ENCODE results near the gene KPNA4. TPM values are rescaled to one million over a fixed set of nuclear protein-coding genes. Genes with fewer than 3 reads are reported as not detected.
"Not testable (repeated sequence)": the region's sequence is repeated elsewhere in the genome, so short reads cannot be mapped to it uniquely, and the experiment has no call there.

KPNA4 gene
- total and polyA plus RNA-seq, 5 donors from 2014 or later, result 6.9 to 55.2 (median 8.6) TPM

- peak overlapping the region in 1 of 4 donors; percentile 3 for H3K4me3 Mint-ChIP-seq
- ATAC-seq (ENCODE audit: low read depth in 2 of 2) (no peak), DNase-seq (no peak)
- H3K36me3 Mint-ChIP-seq, result no peaks in the 10 kb centered on the region
- H3K9me3 Mint-ChIP-seq, result no peaks in the 10 kb centered on the region
- no peak overlapping the region for H3K4me3 ChIP-seq (ENCODE audit: low read depth, low read length)
- H3K4me1 ChIP-seq (ENCODE audit: control insufficient read depth, insufficient read depth, low read length, poor library complexity, severe bottlenecking), result peaks cover 7% of the 10 kb centered on the region
- H3K27me3 ChIP-seq (ENCODE audit: control insufficient read depth, insufficient read depth, low read length), result no peaks in the 10 kb centered on the region
- no peak overlapping the region for H3K27ac Mint-ChIP-seq
- no peaks in the 10 kb centered on the region for H3K27me3 Mint-ChIP-seq
- H3K27ac ChIP-seq (ENCODE audit: insufficient read depth, low read length, poor library complexity, severe bottlenecking), result no peak overlapping the region
- H3K4me1 Mint-ChIP-seq, result peaks cover 36 to 53% (median 45%) of the 10 kb centered on the region in 4 donors
- H3K36me3 ChIP-seq (ENCODE audit: control insufficient read depth, insufficient read depth, low read length), result peaks cover 15% of the 10 kb centered on the region
- H3K9me3 ChIP-seq (ENCODE audit: control insufficient read depth in 2 of 2, low read length in 2 of 2), result no peaks in the 10 kb centered on the region
Measured at GRCh38 chr3:160538895-160539294, 26.5 kb downstream of the KPNA4 start.

- Mint-ChIP-seq H3K4me3 (no peak overlapping the region), H3K4me1 (peaks cover 32 to 43% (median 40%) of the 10 kb centered on the region in 4 donors), H3K27ac (no peak overlapping the region), H3K27me3 (no peaks in the 10 kb centered on the region), H3K9me3 (no peaks in the 10 kb centered on the region), H3K36me3 (no peaks in the 10 kb centered on the region)
- H3K9me3 ChIP-seq (ENCODE audit: control insufficient read depth in 2 of 2, low read length in 2 of 2), result no peaks in the 10 kb centered on the region
- no peaks in the 10 kb centered on the region for H3K27me3 ChIP-seq (ENCODE audit: control insufficient read depth, insufficient read depth, low read length)
- H3K27ac ChIP-seq (ENCODE audit: insufficient read depth, low read length, poor library complexity, severe bottlenecking), result no peak overlapping the region
- no peak for ATAC-seq (ENCODE audit: low read depth in 2 of 2)
- no peak for DNase-seq
- H3K4me1 ChIP-seq (ENCODE audit: control insufficient read depth, insufficient read depth, low read length, poor library complexity, severe bottlenecking), result peaks cover 7% of the 10 kb centered on the region
- no peak overlapping the region for H3K4me3 ChIP-seq (ENCODE audit: low read depth, low read length)
- H3K36me3 ChIP-seq (ENCODE audit: control insufficient read depth, insufficient read depth, low read length), result peaks cover 22% of the 10 kb centered on the region
Measured at GRCh38 chr3:160537729-160538128, 27.6 kb downstream of the KPNA4 start.

DNA sequence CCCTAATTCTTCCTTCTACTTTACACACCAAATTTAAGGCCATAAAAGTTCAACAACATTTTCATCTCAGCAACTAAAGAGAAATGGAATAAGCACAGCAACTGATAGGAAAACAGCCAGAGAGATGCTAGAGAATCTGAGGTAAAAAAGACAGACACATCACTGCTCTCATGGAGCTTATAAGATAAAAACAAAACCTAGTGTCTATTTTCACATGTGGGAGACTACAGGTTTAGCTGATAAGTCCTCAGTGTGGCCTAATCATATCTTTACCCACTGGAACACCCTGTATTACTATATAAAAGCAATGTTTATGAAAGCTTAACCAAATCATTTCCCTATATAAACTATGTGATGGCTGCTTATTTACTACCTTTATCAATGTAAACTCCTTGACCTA, 33.0 kb downstream of the KPNA4 start:
- Histone ChIP-seq H3K27ac (ENCODE audit: insufficient read depth, low read length, poor library complexity, severe bottlenecking) (no peak overlapping the region), H3K36me3 (ENCODE audit: control insufficient read depth, insufficient read depth, low read length) (peaks cover 57% of the 10 kb centered on the region), H3K4me3 (ENCODE audit: low read depth, low read length) (no peak overlapping the region), H3K9me3 (ENCODE audit: control insufficient read depth in 2 of 2, low read length in 2 of 2) (no peaks in the 10 kb centered on the region), H3K4me1 (ENCODE audit: control insufficient read depth, insufficient read depth, low read length, poor library complexity, severe bottlenecking) (no peaks in the 10 kb centered on the region), H3K27me3 (ENCODE audit: control insufficient read depth, insufficient read depth, low read length) (no peaks in the 10 kb centered on the region)
- H3K4me1 Mint-ChIP-seq, result peaks cover 0 to 8% (median 5%) of the 10 kb centered on the region in 4 donors
- no peak for ATAC-seq (ENCODE audit: low read depth in 2 of 2)
- no peak overlapping the region for H3K27ac Mint-ChIP-seq
- H3K36me3 Mint-ChIP-seq, result peaks cover 15% of the 10 kb centered on the region
- no peaks in the 10 kb centered on the region for H3K9me3 Mint-ChIP-seq
- DNase-seq, result no peak
- H3K4me3 Mint-ChIP-seq, result no peak overlapping the region
- H3K27me3 Mint-ChIP-seq, result no peaks in the 10 kb centered on the region

- Histone ChIP-seq H3K4me1 (ENCODE audit: control insufficient read depth, insufficient read depth, low read length, poor library complexity, severe bottlenecking) (no peaks in the 10 kb centered on the region), H3K4me3 (ENCODE audit: low read depth, low read length) (no peak overlapping the region), H3K9me3 (ENCODE audit: control insufficient read depth in 2 of 2, low read length in 2 of 2) (no peaks in the 10 kb centered on the region), H3K27me3 (ENCODE audit: control insufficient read depth, insufficient read depth, low read length) (no peaks in the 10 kb centered on the region), H3K36me3 (ENCODE audit: control insufficient read depth, insufficient read depth, low read length) (peaks cover 67% of the 10 kb centered on the region), H3K27ac (ENCODE audit: insufficient read depth, low read length, poor library complexity, severe bottlenecking) (no peak overlapping the region)
- H3K27ac Mint-ChIP-seq, result no peak overlapping the region
- H3K36me3 Mint-ChIP-seq, result peaks cover 20% of the 10 kb centered on the region
- DNase-seq (no peak), ATAC-seq (ENCODE audit: low read depth in 2 of 2) (no peak)
- H3K27me3 Mint-ChIP-seq, result no peaks in the 10 kb centered on the region
- H3K9me3 Mint-ChIP-seq, result no peaks in the 10 kb centered on the region
- H3K4me3 Mint-ChIP-seq, result no peak overlapping the region
- H3K4me1 Mint-ChIP-seq, result peaks cover 0 to 5% (median 0%) of the 10 kb centered on the region in 4 donors
Measured at GRCh38 chr3:160531311-160531710, 34.1 kb downstream of the KPNA4 start.

DNA sequence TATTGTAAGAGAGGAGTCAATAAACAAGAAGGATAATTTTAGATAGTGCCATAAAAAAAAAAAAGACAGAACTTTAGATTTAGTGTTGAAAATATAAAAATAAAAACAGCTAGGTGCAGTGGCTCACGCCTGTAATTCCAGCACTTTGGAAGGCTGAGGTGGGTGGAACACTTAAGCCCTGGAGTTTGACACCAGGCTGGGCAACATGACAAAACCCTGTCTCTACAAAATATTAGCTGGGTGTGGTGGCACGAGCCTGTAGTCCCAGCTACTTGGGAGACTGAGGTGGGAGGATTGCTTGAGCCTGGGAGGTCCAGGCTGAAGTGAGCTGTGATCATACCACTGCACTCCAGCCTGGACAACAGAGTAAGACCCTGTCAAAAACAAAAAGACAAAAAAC, 49.0 kb downstream of the KPNA4 start:
- not testable (repeated sequence) for H3K27ac Mint-ChIP-seq; H3K9me3 ChIP-seq (ENCODE audit: control insufficient read depth in 2 of 2, low read length in 2 of 2); ATAC-seq (ENCODE audit: low read depth in 2 of 2); DNase-seq; H3K27me3 ChIP-seq (ENCODE audit: control insufficient read depth, insufficient read depth, low read length); H3K4me3 Mint-ChIP-seq; H3K9me3 Mint-ChIP-seq; H3K27me3 Mint-ChIP-seq; H3K4me3 ChIP-seq (ENCODE audit: low read depth, low read length); H3K4me1 ChIP-seq (ENCODE audit: control insufficient read depth, insufficient read depth, low read length, poor library complexity, severe bottlenecking); H3K27ac ChIP-seq (ENCODE audit: insufficient read depth, low read length, poor library complexity, severe bottlenecking)
- peaks cover 43% of the 10 kb centered on the region for H3K36me3 Mint-ChIP-seq
- H3K36me3 ChIP-seq (ENCODE audit: control insufficient read depth, insufficient read depth, low read length), result peaks cover 73% of the 10 kb centered on the region
- H3K4me1 Mint-ChIP-seq, result peaks cover 4 to 10% (median 7%) of the 10 kb centered on the region in 4 donors

- no peak overlapping the region for H3K27ac ChIP-seq (ENCODE audit: insufficient read depth, low read length, poor library complexity, severe bottlenecking)
- no peaks in the 10 kb centered on the region for H3K9me3 ChIP-seq (ENCODE audit: control insufficient read depth in 2 of 2, low read length in 2 of 2)
- H3K4me3 Mint-ChIP-seq, result no peak overlapping the region
- H3K36me3 Mint-ChIP-seq, result peaks cover 47% of the 10 kb centered on the region
- H3K27ac Mint-ChIP-seq, result no peak overlapping the region
- H3K4me3 ChIP-seq (ENCODE audit: low read depth, low read length), result no peak overlapping the region
- ATAC-seq (ENCODE audit: low read depth in 2 of 2), result no peak
- H3K36me3 ChIP-seq (ENCODE audit: control insufficient read depth, insufficient read depth, low read length), result peaks cover 62% of the 10 kb centered on the region
- no peaks in the 10 kb centered on the region for H3K4me1 ChIP-seq (ENCODE audit: control insufficient read depth, insufficient read depth, low read length, poor library complexity, severe bottlenecking)
- H3K27me3 Mint-ChIP-seq, result no peaks in the 10 kb centered on the region
- peaks cover 0 to 1% (median 0%) of the 10 kb centered on the region in 7 donors for H3K9me3 Mint-ChIP-seq
- H3K27me3 ChIP-seq (ENCODE audit: control insufficient read depth, insufficient read depth, low read length), result no peaks in the 10 kb centered on the region
- DNase-seq, result no peak
- H3K4me1 Mint-ChIP-seq, result peaks cover 0 to 5% (median 0%) of the 10 kb centered on the region in 4 donors
Measured at GRCh38 chr3:160501325-160501724, 64.0 kb downstream of the KPNA4 start.

- H3K36me3 Mint-ChIP-seq, result peaks cover 38% of the 10 kb centered on the region
- H3K27me3 ChIP-seq (ENCODE audit: control insufficient read depth, insufficient read depth, low read length), result no peaks in the 10 kb centered on the region
- no peak overlapping the region for H3K4me3 ChIP-seq (ENCODE audit: low read depth, low read length)
- peaks cover 0 to 11% (median 1%) of the 10 kb centered on the region in 4 donors for H3K4me1 Mint-ChIP-seq
- peaks cover 36% of the 10 kb centered on the region for H3K36me3 ChIP-seq (ENCODE audit: control insufficient read depth, insufficient read depth, low read length)
- no peaks in the 10 kb centered on the region for H3K9me3 ChIP-seq (ENCODE audit: control insufficient read depth in 2 of 2, low read length in 2 of 2)
- no peak overlapping the region for H3K27ac Mint-ChIP-seq
- DNase-seq (no peak), ATAC-seq (ENCODE audit: low read depth in 2 of 2) (no peak)
- H3K27me3 Mint-ChIP-seq, result no peaks in the 10 kb centered on the region
- H3K27ac ChIP-seq (ENCODE audit: insufficient read depth, low read length, poor library complexity, severe bottlenecking), result no peak overlapping the region
- no peaks in the 10 kb centered on the region for H3K4me1 ChIP-seq (ENCODE audit: control insufficient read depth, insufficient read depth, low read length, poor library complexity, severe bottlenecking)
- no peak overlapping the region for H3K4me3 Mint-ChIP-seq
- peaks cover 0 to 4% (median 0%) of the 10 kb centered on the region in 7 donors for H3K9me3 Mint-ChIP-seq
Measured at GRCh38 chr3:160498202-160498601, 67.2 kb downstream of the KPNA4 start.

DNA sequence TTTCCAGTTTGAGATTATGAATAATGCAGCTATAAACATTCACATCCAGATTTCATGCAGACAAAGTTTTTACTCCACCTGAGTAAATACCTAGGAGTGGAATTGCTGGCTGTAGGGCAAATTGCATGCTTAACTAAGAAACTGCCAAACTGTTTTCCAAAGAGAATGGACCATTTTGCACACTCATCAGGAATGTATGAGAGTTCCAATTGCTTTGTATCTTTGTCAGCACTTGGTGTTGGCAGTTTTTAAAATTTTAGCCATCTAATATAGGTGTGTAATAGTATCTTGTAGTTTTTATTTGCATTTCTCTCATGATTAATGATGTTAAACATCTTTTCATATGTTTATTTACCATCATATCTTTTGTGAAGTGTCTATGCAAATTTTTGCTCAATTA, 75.2 kb downstream of the KPNA4 start:
- no peaks in the 10 kb centered on the region for H3K27me3 ChIP-seq (ENCODE audit: control insufficient read depth, insufficient read depth, low read length)
- no peaks in the 10 kb centered on the region for H3K9me3 Mint-ChIP-seq
- H3K36me3 ChIP-seq (ENCODE audit: control insufficient read depth, insufficient read depth, low read length), result no peaks in the 10 kb centered on the region
- H3K27me3 Mint-ChIP-seq, result peaks cover 14% of the 10 kb centered on the region
- H3K9me3 ChIP-seq (ENCODE audit: control insufficient read depth in 2 of 2, low read length in 2 of 2), result no peaks in the 10 kb centered on the region
- no peaks in the 10 kb centered on the region for H3K4me1 ChIP-seq (ENCODE audit: control insufficient read depth, insufficient read depth, low read length, poor library complexity, severe bottlenecking)
- no peak for ATAC-seq (ENCODE audit: low read depth in 2 of 2)
- DNase-seq, result no peak
- H3K36me3 Mint-ChIP-seq, result no peaks in the 10 kb centered on the region
- no peak overlapping the region for H3K4me3 Mint-ChIP-seq
- no peak overlapping the region for H3K27ac Mint-ChIP-seq
- H3K27ac ChIP-seq (ENCODE audit: insufficient read depth, low read length, poor library complexity, severe bottlenecking), result no peak overlapping the region
- peaks cover 0 to 9% (median 4%) of the 10 kb centered on the region in 4 donors for H3K4me1 Mint-ChIP-seq
- no peak overlapping the region for H3K4me3 ChIP-seq (ENCODE audit: low read depth, low read length)
